Right lobe of liver (tissue), 6 donors: ENCODE data around the gene MYZAP. TPM values are rescaled to one million over a fixed set of nuclear protein-coding genes. Genes with fewer than 3 reads are reported as not detected.

Experiments used
- ATAC-seq, 4 donors: fragments of 200-7000 bp; cut with Tn5 transposase; one replicate each; pipeline ENCODE4 v1.9.1; 2020; ENCODE audit warnings: mild to moderate bottlenecking in 4 of 4, moderate library complexity in 4 of 4
- DNase-seq, 3 donors: peaks; one replicate each; pipeline ENCODE4 v3.0.0-alpha.2; 2020
- H3K27ac ChIP-seq, 3 donors: fragments of 200-600 bp; one replicate each; pipeline ENCODE4 v1.8.0; 2022
- H3K27me3 ChIP-seq, 2 donors: fragments of 200-600 bp; one replicate each; pipeline ENCODE4 v1.8.0; 2022
- H3K36me3 ChIP-seq, 4 donors: fragments of 200-600 bp; sonication (generic) in 1 of 4; one replicate each; pipeline versions ENCODE4 v1.5.1 to v1.8.0; 2017 to 2022; ENCODE audit warnings: control low read depth in 1 of 4
- H3K4me1 ChIP-seq, 4 donors: fragments of 200-600 bp; sonication (generic) in 1 of 4; one replicate each; pipeline versions ENCODE4 v1.5.1 to v1.8.0; 2017 to 2022; ENCODE audit warnings: control low read depth in 1 of 4
- H3K4me3 ChIP-seq, 3 donors: fragments of 200-600 bp; one replicate each; pipeline ENCODE4 v1.8.0; 2022
- H3K9me3 ChIP-seq, 4 donors: fragments of 200-600 bp; sonication (generic) in 1 of 4; one replicate each; pipeline versions ENCODE4 v1.5.1 to v1.8.0; 2017 to 2022; ENCODE audit warnings: control low read depth in 1 of 4
- CTCF ChIP-seq, 4 donors: fragments of 200-600 bp in 3 of 4; fragments of 450-650 bp in 1 of 4; IDR thresholded peaks; one replicate each; pipeline versions ENCODE4 v1.5.1 to v1.8.0; 2016 to 2022; ENCODE audit warnings: antibody characterized with exemption in 4 of 4, mild to moderate bottlenecking in 2 of 4
- POLR2A ChIP-seq: fragments of 450-650 bp; IDR thresholded peaks from one replicate; pipeline ENCODE4 v1.6.1; 2017; ENCODE audit warnings: antibody characterized with exemption, mild to moderate bottlenecking
- WGBS: methylation state at CpG from one replicate; pipeline ENCODE4 v1.1.6; 2018; ENCODE audit warnings: low coverage, low lambda C conversion rate; ENCODE audit not compliant: insufficient coverage; ENCODE audit errors: missing lambda C conversion rate; 5-methylcytosine and 5-hydroxymethylcytosine counted together
- intact Hi-C, 2 donors: fragments of 100-400 bp; cut with DNase I; formaldehyde crosslinking; loops; one replicate each; pipeline versions ENCODE4 v1.11.2 to v1.14.1; 2022
- total RNA-seq, 6 experiments: library from RNA; depleted of rRNA in 2 of 6; stranded (reverse); fragments of >200 nt in 2 of 6; fragmentation: NEBNext Ultra II Directional in 3 of 6; extraction: Animal tissue kit (Norgen Biotek cat#: 25700) in 3 of 6; gene quantifications; one replicate each; pipeline versions ENCODE4 v1.1.0 to v1.2.4, GENCODE V29; 2016 to 2023
- donor health status: DM: no; HTN: yes; CAD: no.
- donor health status: DM: no; HTN: no; CAD: no.
- donor health status: DM: no; HTN: no; CAD: no.
- donor health status: DM: no; HTN: yes; CAD: no.
- donor health status: DM: no; HTN: yes; CAD: no.

The MYZAP gene
- total RNA-seq, 6 experiments from 2014 or later, result 0.24 to 0.65 (median 0.61) TPM; not detected in 2

DNA sequence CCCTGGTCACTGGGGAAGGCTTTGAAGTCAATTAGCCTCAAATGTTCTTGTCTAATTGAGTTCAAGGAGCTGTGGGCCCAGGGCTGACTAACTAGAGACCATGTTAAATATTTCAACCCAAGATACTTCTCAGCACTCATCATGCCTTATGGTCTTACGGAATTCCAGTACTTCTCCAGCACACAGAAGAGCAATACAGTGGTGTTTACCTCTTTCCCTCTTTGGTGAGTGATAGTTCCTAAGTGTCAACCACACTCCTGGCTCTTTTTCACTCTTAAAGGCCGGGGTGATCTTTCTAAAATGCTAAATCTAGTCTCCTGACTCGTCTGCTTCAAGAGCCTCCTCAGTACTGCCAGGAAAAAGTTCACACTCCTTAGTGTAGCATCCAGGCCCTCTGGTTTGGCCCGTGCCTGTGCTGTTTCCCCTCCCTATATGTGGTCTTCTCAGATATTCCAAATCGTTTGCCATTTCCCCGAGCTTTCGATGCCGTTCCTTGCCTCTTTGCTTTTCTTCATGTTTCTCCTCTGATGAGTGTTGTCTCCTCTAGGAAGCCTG lies 4.7 kb downstream of the MYZAP start:
- H3K4me1 ChIP-seq, result no peaks in the 10 kb centered on the region
- no peaks in the 10 kb centered on the region for H3K27me3 ChIP-seq
- H3K4me3 ChIP-seq, result no peak overlapping the region
- H3K9me3 ChIP-seq, result no peaks in the 10 kb centered on the region
- ATAC-seq, result no peak
- intact Hi-C loops, result no loop called here
- no peaks in the 10 kb centered on the region for H3K36me3 ChIP-seq
- no peak overlapping the region for H3K27ac ChIP-seq
- WGBS, result 86% methylated on average over 6 of the region's 8 CpGs
- TF ChIP-seq POLR2A (no peak), CTCF (IDR thresholded peaks at IDR 0.05) (no peak)
- no peak for DNase-seq

DNA sequence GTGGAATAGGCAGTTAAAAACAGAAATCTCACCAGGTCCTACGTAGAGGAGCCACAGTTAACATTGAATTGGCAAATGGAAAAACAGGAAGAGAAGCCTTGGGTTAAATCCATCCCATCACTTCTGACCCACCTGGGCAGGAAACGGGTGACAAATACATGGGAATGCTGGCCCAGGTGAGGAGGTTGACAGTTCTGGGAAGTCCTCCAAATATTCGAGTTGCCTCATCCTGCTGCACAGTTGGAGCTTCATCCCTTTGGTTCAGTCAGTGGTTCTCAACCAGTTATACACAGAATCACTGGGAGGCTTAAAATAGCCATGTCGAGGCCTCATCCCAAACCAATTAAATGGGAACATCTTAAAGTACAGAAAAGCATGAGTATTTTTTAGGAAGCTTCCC lies 5.3 kb downstream of the MYZAP start:
- H3K4me3 ChIP-seq, result no peak overlapping the region
- no peaks in the 10 kb centered on the region for H3K27me3 ChIP-seq
- H3K36me3 ChIP-seq, result no peaks in the 10 kb centered on the region
- TF ChIP-seq POLR2A, result no peak
- no peak for TF ChIP-seq CTCF (IDR thresholded peaks at IDR 0.05)
- intact Hi-C loops, result no loop called here
- H3K4me1 ChIP-seq, result no peaks in the 10 kb centered on the region
- 28% methylated on average over 4 of the region's 4 CpGs for WGBS
- no peaks in the 10 kb centered on the region for H3K9me3 ChIP-seq
- DNase-seq (no peak), ATAC-seq (peak; percentile 49 to 84 (median 70))
- no peak overlapping the region for H3K27ac ChIP-seq

DNA sequence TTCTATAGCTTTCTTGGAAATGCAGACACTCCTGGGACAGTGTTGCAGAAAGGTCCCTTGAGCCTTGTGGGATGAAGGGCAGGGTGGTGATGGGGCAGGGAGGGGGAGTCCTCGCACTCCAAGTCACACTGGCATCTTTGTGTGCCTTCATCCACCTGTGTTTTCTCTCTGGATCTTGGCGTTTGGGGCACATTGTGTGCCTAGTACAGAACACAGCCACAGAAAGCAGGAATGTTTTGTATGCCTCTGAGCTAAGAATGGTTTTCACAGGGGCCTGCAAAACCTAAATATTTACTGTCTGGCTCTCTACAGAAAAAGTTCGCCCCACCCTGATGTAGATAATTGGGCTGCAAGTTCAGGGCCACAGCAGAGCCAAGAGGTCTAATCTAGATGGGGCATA lies 5.7 kb downstream of the MYZAP start:
- H3K36me3 ChIP-seq, result no peaks in the 10 kb centered on the region
- no peak overlapping the region for H3K4me3 ChIP-seq
- no peaks in the 10 kb centered on the region for H3K27me3 ChIP-seq
- whole genome bisulfite sequencing, result 40% methylated on average over 1 of the region's 3 CpGs
- no peaks in the 10 kb centered on the region for H3K4me1 ChIP-seq
- intact Hi-C loops, result no loop called here
- no peak overlapping the region for H3K27ac ChIP-seq
- no peak for DNase-seq
- no peaks in the 10 kb centered on the region for H3K9me3 ChIP-seq
- TF ChIP-seq CTCF (IDR thresholded peaks at IDR 0.05), result no peak
- no peak for TF ChIP-seq POLR2A
- no peak for ATAC-seq

- intact Hi-C loops, result no loop called here
- Histone ChIP-seq H3K4me1 (no peaks in the 10 kb centered on the region), H3K27me3 (no peaks in the 10 kb centered on the region), H3K9me3 (no peaks in the 10 kb centered on the region), H3K27ac (no peak overlapping the region), H3K4me3 (no peak overlapping the region), H3K36me3 (no peaks in the 10 kb centered on the region)
- no peak for DNase-seq
- no peak for TF ChIP-seq POLR2A
- TF ChIP-seq CTCF (IDR thresholded peaks at IDR 0.05), result no peak
- WGBS, result 91% methylated on average over 4 of the region's 5 CpGs
- no peak for ATAC-seq
Measured at GRCh38 chr15:57598346-57598745, 6.6 kb downstream of the MYZAP start.
